Lung (tissue), 12 donors: ENCODE measurements around the gene CACNA1D. TPM values are rescaled to one million over a fixed set of nuclear protein-coding genes. Genes with fewer than 3 reads are reported as not detected.

Experiments used
- ATAC-seq: fragments of 200-7000 bp; cut with Tn5 transposase; one replicate; pipeline ENCODE4 v1.9.1; 2020; ENCODE audit warnings: moderate number of reproducible peaks; ENCODE audit not compliant: insufficient read depth, low FRiP score
- DNase-seq, 3 donors: peaks; one replicate each; pipeline ENCODE4 v3.0.0-alpha.2; 2013 to 2017
- H3K27ac ChIP-seq, 2 donors: one replicate each; pipeline ENCODE4 v1.5.1; 2013; ENCODE audit warnings: mild to moderate bottlenecking in 2 of 2, moderate library complexity in 2 of 2, control low read depth in 1 of 2, inconsistent platforms in 1 of 2, low read depth in 1 of 2, low read length in 1 of 2
- H3K27me3 ChIP-seq, 3 donors: one replicate each; pipeline ENCODE4 v1.5.1; 2013; ENCODE audit warnings: low read length in 2 of 3; ENCODE audit not compliant: control insufficient read depth in 3 of 3, insufficient read depth in 3 of 3
- H3K36me3 ChIP-seq, 4 donors: one replicate each; pipeline ENCODE4 v1.5.1; 2013; ENCODE audit warnings: low read length in 4 of 4, mild to moderate bottlenecking in 1 of 4, moderate library complexity in 1 of 4; ENCODE audit not compliant: control insufficient read depth in 4 of 4, insufficient read depth in 4 of 4
- H3K4me1 ChIP-seq, 5 donors: one replicate each; pipeline ENCODE4 v1.5.1; 2013; ENCODE audit warnings: low read length in 5 of 5, mild to moderate bottlenecking in 2 of 5, moderate library complexity in 1 of 5; ENCODE audit not compliant: control insufficient read depth in 5 of 5, insufficient read depth in 5 of 5
- H3K4me3 ChIP-seq: one replicate; pipeline ENCODE4 v1.5.1; 2013; ENCODE audit warnings: mild to moderate bottlenecking, control low read depth, moderate library complexity
- H3K9ac ChIP-seq, 2 donors: one replicate each; pipeline ENCODE4 v1.5.1; 2013; ENCODE audit warnings: low read length in 2 of 2, control low read depth in 1 of 2; ENCODE audit not compliant: insufficient read depth in 1 of 2
- H3K9me3 ChIP-seq, 4 donors: one replicate each; pipeline ENCODE4 v1.5.1; 2013; ENCODE audit warnings: low read length in 3 of 4, mild to moderate bottlenecking in 1 of 4, moderate library complexity in 1 of 4; ENCODE audit not compliant: control insufficient read depth in 4 of 4, insufficient read depth in 3 of 4
- WGBS, 2 donors: extraction: QIAGEN DNeasy Blood & Tissue Kit; methylation state at CpG; one replicate each; pipeline ENCODE4 v1.1.7; 2013; 5-methylcytosine and 5-hydroxymethylcytosine counted together
- polyA plus RNA-seq, 2 donors: library from polyadenylated mRNA; stranded (reverse); fragments of 200-250 nt; gene quantifications; one replicate each; pipeline ENCODE4 v1.2.1, GENCODE V29; 2013
- total RNA-seq, 2 donors: library from RNA; depleted of rRNA in 1 of 2; stranded (reverse); fragments of >200 nt in 1 of 2; gene quantifications; one replicate each; pipeline ENCODE4 v1.2.1, GENCODE V29; 2014 to 2021
- TF ChIP-seq, protein P1 (sequence below): IDR thresholded peaks from 2 replicates; pipeline ENCODE4 v1.5.1; 2012; ENCODE audit warnings: mild to moderate bottlenecking; ENCODE audit errors: control extremely low read depth, extremely low read depth
- donor health status: control.
- donor health status: control.
- donor health status: Bipolar disorder and iron deficiency.
- donor health status: healthy.
- donor health status: DM: yes; HTN: yes; CAD: no.

The CACNA1D gene
- total and polyA plus RNA-seq, 4 donors, result 2.7 to 96.8 (median 23.1) TPM

DNA sequence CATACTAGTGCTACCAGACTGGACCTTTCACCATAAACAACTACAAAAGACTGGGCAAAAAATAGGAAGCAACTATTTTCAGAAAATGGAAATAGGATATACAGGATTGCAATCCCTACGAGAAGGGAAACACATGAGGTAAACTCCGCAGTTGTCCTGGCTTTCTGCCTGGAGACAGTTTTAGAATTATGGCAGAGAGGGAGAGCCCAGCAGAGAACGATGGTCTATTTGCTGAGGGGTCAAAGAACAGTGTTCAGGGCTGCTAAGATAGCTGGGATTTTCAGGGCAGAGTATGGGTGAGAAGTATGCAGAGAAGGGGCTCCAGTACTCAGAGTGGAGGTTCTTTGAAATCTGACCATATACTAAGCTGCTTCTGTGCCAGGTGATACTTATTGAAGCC lies 188.4 kb downstream of the CACNA1D start:
- H3K27me3 ChIP-seq, result no peaks in the 10 kb centered on the region

DNA sequence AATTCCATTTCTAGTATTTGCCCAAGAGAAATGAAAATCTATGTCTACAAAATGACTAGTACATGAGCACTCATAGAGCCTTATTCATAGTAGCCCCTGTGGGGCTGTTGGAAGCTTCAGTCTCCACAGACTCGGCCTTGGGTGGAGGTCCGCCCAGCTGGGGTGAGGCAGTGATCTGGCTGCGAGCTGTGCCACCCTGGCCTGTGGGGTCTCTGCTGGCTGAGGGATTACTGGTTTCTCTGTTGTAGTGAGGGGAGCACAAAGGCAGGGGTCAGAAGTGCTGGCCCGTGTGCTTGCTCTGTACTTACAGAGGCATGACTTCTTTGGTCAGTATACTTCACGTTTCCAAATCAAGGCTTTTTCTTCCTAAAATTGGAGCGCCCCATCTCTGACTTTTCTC lies 193.7 kb downstream of the CACNA1D start:
- H3K4me1 ChIP-seq, result peaks cover 0 to 5% (median 0%) of the 10 kb centered on the region in 5 donors

More for the DNA sequence above, 188.4 kb downstream of the CACNA1D start:
- peaks cover 0 to 12% (median 5%) of the 10 kb centered on the region in 5 donors for H3K4me1 ChIP-seq
- 59 to 64% methylated on average over 3 of the region's 3 CpGs for WGBS, 2 donors
- H3K4me3 ChIP-seq, result no peak overlapping the region
- H3K36me3 ChIP-seq, result peaks cover 0 to 12% (median 5%) of the 10 kb centered on the region in 4 donors
- DNase-seq (no peak), ATAC-seq (no peak)
- H3K9ac ChIP-seq, result no peak overlapping the region
- TF ChIP-seq, protein P1, sequence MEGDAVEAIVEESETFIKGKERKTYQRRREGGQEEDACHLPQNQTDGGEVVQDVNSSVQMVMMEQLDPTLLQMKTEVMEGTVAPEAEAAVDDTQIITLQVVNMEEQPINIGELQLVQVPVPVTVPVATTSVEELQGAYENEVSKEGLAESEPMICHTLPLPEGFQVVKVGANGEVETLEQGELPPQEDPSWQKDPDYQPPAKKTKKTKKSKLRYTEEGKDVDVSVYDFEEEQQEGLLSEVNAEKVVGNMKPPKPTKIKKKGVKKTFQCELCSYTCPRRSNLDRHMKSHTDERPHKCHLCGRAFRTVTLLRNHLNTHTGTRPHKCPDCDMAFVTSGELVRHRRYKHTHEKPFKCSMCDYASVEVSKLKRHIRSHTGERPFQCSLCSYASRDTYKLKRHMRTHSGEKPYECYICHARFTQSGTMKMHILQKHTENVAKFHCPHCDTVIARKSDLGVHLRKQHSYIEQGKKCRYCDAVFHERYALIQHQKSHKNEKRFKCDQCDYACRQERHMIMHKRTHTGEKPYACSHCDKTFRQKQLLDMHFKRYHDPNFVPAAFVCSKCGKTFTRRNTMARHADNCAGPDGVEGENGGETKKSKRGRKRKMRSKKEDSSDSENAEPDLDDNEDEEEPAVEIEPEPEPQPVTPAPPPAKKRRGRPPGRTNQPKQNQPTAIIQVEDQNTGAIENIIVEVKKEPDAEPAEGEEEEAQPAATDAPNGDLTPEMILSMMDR, result no peak
- no peaks in the 10 kb centered on the region for H3K9me3 ChIP-seq
- H3K27ac ChIP-seq, result no peak overlapping the region

DNA sequence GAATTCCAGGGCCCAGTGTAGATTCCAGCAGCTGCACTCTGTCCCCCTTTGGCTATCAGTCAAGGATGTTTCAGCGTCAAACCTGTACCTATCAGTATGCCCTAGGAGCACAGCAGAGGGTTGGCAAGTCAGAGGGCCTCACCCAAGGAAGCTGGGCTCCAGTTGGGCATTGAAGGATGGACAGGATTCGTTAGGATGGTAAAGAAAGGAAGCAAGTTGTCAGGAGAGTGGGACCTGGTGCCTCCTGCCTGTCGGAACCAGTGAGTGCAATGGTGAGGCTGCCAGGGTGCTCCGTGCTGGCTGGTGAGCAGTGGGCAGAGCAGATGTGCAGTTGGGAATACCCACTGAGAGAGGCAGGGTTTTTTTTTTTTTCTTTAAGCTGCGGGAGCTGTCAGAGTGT lies 194.6 kb downstream of the CACNA1D start:
- Histone ChIP-seq H3K27ac (no peak overlapping the region), H3K9me3 (no peaks in the 10 kb centered on the region), H3K4me1 (peaks cover 0 to 11% (median 4%) of the 10 kb centered on the region in 5 donors), H3K4me3 (no peak overlapping the region), H3K36me3 (no peaks in the 10 kb centered on the region), H3K27me3 (no peaks in the 10 kb centered on the region), H3K9ac (no peak overlapping the region)
- ATAC-seq, result no peak
- TF ChIP-seq, protein P1, result no peak
- 64 to 75% methylated on average over 5 of the region's 5 CpGs for WGBS, 2 donors
- DNase-seq, result no peak

More for the DNA sequence above, 193.7 kb downstream of the CACNA1D start:
- ATAC-seq (no peak), DNase-seq (no peak)
- Histone ChIP-seq H3K9ac (no peak overlapping the region), H3K27ac (no peak overlapping the region), H3K4me3 (no peak overlapping the region), H3K36me3 (no peaks in the 10 kb centered on the region), H3K27me3 (no peaks in the 10 kb centered on the region), H3K9me3 (no peaks in the 10 kb centered on the region)
- WGBS, 2 donors, result 88 to 89% methylated on average over 6 of the region's 6 CpGs
- TF ChIP-seq, protein P1, result no peak

DNA sequence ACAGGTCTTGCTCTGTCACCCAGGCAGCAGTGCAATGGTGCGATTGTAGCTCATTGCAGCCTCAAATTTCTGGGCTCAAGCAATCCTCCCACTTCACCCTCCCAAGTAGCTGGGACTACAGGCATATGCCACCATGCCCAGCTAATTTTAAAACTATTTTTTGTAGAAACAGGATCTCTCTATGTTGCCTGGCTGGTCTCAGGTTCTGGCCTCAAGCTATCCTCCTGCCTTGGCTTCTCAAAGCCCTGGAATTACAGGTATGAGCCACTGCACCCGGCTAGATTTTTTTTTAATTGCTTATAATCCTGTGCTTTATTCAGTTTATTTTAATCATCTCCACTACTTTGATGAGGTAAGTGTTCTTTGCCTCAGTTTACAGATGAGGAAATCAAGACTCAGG lies 195.3 kb downstream of the CACNA1D start:
- Histone ChIP-seq H3K9me3 (no peaks in the 10 kb centered on the region), H3K36me3 (no peaks in the 10 kb centered on the region), H3K27ac (no peak overlapping the region), H3K4me1 (peaks cover 0 to 12% (median 4%) of the 10 kb centered on the region in 5 donors), H3K4me3 (no peak overlapping the region), H3K9ac (no peak overlapping the region), H3K27me3 (no peaks in the 10 kb centered on the region)
- WGBS, 2 donors, result 82 to 93% methylated on average over 2 of the region's 2 CpGs
- TF ChIP-seq, protein P1, result no peak
- ATAC-seq (no peak), DNase-seq (no peak)
